Measurements from ENCODE around the gene CDC27. TPM values are rescaled to one million over a fixed set of nuclear protein-coding genes. Genes with fewer than 3 reads are reported as not detected.

CDC27 gene
- total and polyA plus RNA-seq, 2 donors (not counting 1 experiment from before 2014, with no cell fraction given), result 106 to 137 TPM

- H2AFZ ChIP-seq (ENCODE audit: low read length), result no peak overlapping the region
- H3K9ac ChIP-seq (ENCODE audit: insufficient read depth, low read length), result no peak overlapping the region
- H3K4me2 ChIP-seq (ENCODE audit: extremely low read depth, insufficient read depth, low read length), result no peak overlapping the region
- H3K79me2 ChIP-seq (ENCODE audit: control insufficient read depth, insufficient read depth, low read length), result no peaks in the 10 kb centered on the region
- H3K9me3 ChIP-seq (ENCODE audit: control insufficient read depth, insufficient read depth, low read depth, low read length), result no peaks in the 10 kb centered on the region
- no peak for DNase-seq (ENCODE audit: low read depth in 2 of 2)
- no peaks in the 10 kb centered on the region for H3K27me3 ChIP-seq (ENCODE audit: control insufficient read depth, insufficient read depth, low read length)
- no peak overlapping the region for H3K4me3 ChIP-seq (replicated peaks in 1 of 4; ENCODE audit: control extremely low read depth in 1 of 4, insufficient read depth in 1 of 4, low read depth in 3 of 4, low read length in 4 of 4)
- H3K27ac ChIP-seq (ENCODE audit: insufficient read depth, low read length), result no peak overlapping the region
- TF ChIP-seq EZH2 (IDR thresholded peaks at IDR 0.05; ENCODE audit: low read length, missing control alignments), result no peak
- TF ChIP-seq CTCF (conservative IDR thresholded peaks at IDR 0.05 in 1 of 2, IDR thresholded peaks at IDR 0.05 in 1 of 2; ENCODE audit: low read depth in 1 of 2, low read length in 2 of 2), result no peak
- peaks cover 3% of the 10 kb centered on the region for H3K4me1 ChIP-seq (ENCODE audit: control insufficient read depth, extremely low read depth, insufficient read depth, low read length)
- H3K36me3 ChIP-seq (ENCODE audit: control insufficient read depth, insufficient read depth, low read length), result no peaks in the 10 kb centered on the region
- H4K20me1 ChIP-seq (ENCODE audit: control insufficient read depth, extremely low read depth, insufficient read depth, low read length), result no peaks in the 10 kb centered on the region
These were observed 42.8 kb upstream of the CDC27 start for GRCh38 chr17:47231866-47232265.

GRCh38 chr17:47231334-47231733, 42.2 kb upstream of the CDC27 start:
- H3K79me2 ChIP-seq (ENCODE audit: control insufficient read depth, insufficient read depth, low read length), result no peaks in the 10 kb centered on the region
- no peaks in the 10 kb centered on the region for H3K27me3 ChIP-seq (ENCODE audit: control insufficient read depth, insufficient read depth, low read length)
- H2AFZ ChIP-seq (ENCODE audit: low read length), result no peak overlapping the region
- no peaks in the 10 kb centered on the region for H3K9me3 ChIP-seq (ENCODE audit: control insufficient read depth, insufficient read depth, low read depth, low read length)
- H3K4me3 ChIP-seq (replicated peaks in 1 of 4; ENCODE audit: control extremely low read depth in 1 of 4, insufficient read depth in 1 of 4, low read depth in 3 of 4, low read length in 4 of 4), result no peak overlapping the region
- DNase-seq (ENCODE audit: low read depth in 2 of 2), result no peak
- H3K9ac ChIP-seq (ENCODE audit: insufficient read depth, low read length), result no peak overlapping the region
- no peak overlapping the region for H3K27ac ChIP-seq (ENCODE audit: insufficient read depth, low read length)
- peaks cover 3% of the 10 kb centered on the region for H3K4me1 ChIP-seq (ENCODE audit: control insufficient read depth, extremely low read depth, insufficient read depth, low read length)
- TF ChIP-seq CTCF (conservative IDR thresholded peaks at IDR 0.05 in 1 of 2, IDR thresholded peaks at IDR 0.05 in 1 of 2; ENCODE audit: low read depth in 1 of 2, low read length in 2 of 2) (no peak), EZH2 (IDR thresholded peaks at IDR 0.05; ENCODE audit: low read length, missing control alignments) (no peak)
- no peaks in the 10 kb centered on the region for H3K36me3 ChIP-seq (ENCODE audit: control insufficient read depth, insufficient read depth, low read length)
- H4K20me1 ChIP-seq (ENCODE audit: control insufficient read depth, extremely low read depth, insufficient read depth, low read length), result no peaks in the 10 kb centered on the region
- no peak overlapping the region for H3K4me2 ChIP-seq (ENCODE audit: extremely low read depth, insufficient read depth, low read length)

GRCh38 chr17:47230864-47231263, 41.8 kb upstream of the CDC27 start:
- TF ChIP-seq CTCF (conservative IDR thresholded peaks at IDR 0.05 in 1 of 2, IDR thresholded peaks at IDR 0.05 in 1 of 2; ENCODE audit: low read depth in 1 of 2, low read length in 2 of 2) (no peak), EZH2 (IDR thresholded peaks at IDR 0.05; ENCODE audit: low read length, missing control alignments) (no peak)
- DNase-seq (ENCODE audit: low read depth in 2 of 2), result no peak
- no peaks in the 10 kb centered on the region for H3K9me3 ChIP-seq (ENCODE audit: control insufficient read depth, insufficient read depth, low read depth, low read length)
- no peaks in the 10 kb centered on the region for H3K36me3 ChIP-seq (ENCODE audit: control insufficient read depth, insufficient read depth, low read length)
- H4K20me1 ChIP-seq (ENCODE audit: control insufficient read depth, extremely low read depth, insufficient read depth, low read length), result no peaks in the 10 kb centered on the region
- H3K4me3 ChIP-seq (replicated peaks in 1 of 4; ENCODE audit: control extremely low read depth in 1 of 4, insufficient read depth in 1 of 4, low read depth in 3 of 4, low read length in 4 of 4), result no peak overlapping the region
- no peaks in the 10 kb centered on the region for H3K79me2 ChIP-seq (ENCODE audit: control insufficient read depth, insufficient read depth, low read length)
- no peak overlapping the region for H3K27ac ChIP-seq (ENCODE audit: insufficient read depth, low read length)
- H2AFZ ChIP-seq (ENCODE audit: low read length), result no peak overlapping the region
- peaks cover 3% of the 10 kb centered on the region for H3K4me1 ChIP-seq (ENCODE audit: control insufficient read depth, extremely low read depth, insufficient read depth, low read length)
- no peaks in the 10 kb centered on the region for H3K27me3 ChIP-seq (ENCODE audit: control insufficient read depth, insufficient read depth, low read length)
- no peak overlapping the region for H3K4me2 ChIP-seq (ENCODE audit: extremely low read depth, insufficient read depth, low read length)
- no peak overlapping the region for H3K9ac ChIP-seq (ENCODE audit: insufficient read depth, low read length)
